Epithelial cell of proximal tubule (primary cell): Measurements from ENCODE around the gene ZNF32. TPM values are rescaled to one million over a fixed set of nuclear protein-coding genes. Genes with fewer than 3 reads are reported as not detected.
"Not testable (repeated sequence)": the region's sequence is repeated elsewhere in the genome, so short reads cannot be mapped to it uniquely, and the experiment has no call there.

Experiments used
- DNase-seq: peaks from one replicate; pipeline ENCODE4 v3.0.0-alpha.2; 2011; ENCODE audit warnings: low read depth
- H3K4me3 ChIP-seq: 2 replicates; pipeline ENCODE4 v1.5.1; 2011; ENCODE audit warnings: low read depth, mild to moderate bottlenecking, low read length
- total RNA-seq: library from RNA; depleted of rRNA; stranded (reverse); fragments of >200 nt; gene quantifications from 2 replicates; pipeline ENCODE4 v1.2.3, GENCODE V29; 2015
- TF ChIP-seq, protein P1 (sequence below): conservative IDR thresholded peaks from 2 replicates; pipeline ENCODE4 v1.5.1; 2012; ENCODE audit warnings: low read depth, mild to moderate bottlenecking, low read length

ZNF32 gene
- total RNA-seq, 1 donor from 2014 or later = 32.1 TPM

DNA sequence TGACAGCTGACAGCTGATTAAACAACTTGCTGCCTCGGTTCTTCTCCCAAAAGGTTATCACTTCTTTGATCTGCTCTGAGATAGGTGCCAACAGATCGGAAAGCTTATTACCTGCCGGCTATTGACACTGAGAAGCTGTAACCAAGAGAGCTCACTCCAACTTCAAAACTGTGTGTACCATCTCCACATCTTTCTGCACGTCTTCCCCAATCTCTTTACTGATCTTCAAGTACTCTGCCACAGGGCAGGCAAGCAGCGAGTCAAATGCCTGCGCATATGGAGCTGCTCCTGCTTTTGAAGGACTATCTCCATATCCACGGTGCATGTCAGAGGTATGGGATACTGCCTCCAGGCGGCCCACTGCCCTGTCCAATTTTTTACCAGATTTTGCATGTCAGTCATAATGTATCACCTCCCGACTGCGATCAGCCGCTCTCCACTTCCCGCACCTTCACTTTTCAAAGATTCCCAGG lies 42.8 kb downstream of the ZNF32 start:
- H3K4me3 ChIP-seq = peak overlapping the region; percentile 69
- no peak for DNase-seq
- TF ChIP-seq, protein P1, sequence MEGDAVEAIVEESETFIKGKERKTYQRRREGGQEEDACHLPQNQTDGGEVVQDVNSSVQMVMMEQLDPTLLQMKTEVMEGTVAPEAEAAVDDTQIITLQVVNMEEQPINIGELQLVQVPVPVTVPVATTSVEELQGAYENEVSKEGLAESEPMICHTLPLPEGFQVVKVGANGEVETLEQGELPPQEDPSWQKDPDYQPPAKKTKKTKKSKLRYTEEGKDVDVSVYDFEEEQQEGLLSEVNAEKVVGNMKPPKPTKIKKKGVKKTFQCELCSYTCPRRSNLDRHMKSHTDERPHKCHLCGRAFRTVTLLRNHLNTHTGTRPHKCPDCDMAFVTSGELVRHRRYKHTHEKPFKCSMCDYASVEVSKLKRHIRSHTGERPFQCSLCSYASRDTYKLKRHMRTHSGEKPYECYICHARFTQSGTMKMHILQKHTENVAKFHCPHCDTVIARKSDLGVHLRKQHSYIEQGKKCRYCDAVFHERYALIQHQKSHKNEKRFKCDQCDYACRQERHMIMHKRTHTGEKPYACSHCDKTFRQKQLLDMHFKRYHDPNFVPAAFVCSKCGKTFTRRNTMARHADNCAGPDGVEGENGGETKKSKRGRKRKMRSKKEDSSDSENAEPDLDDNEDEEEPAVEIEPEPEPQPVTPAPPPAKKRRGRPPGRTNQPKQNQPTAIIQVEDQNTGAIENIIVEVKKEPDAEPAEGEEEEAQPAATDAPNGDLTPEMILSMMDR = no peak

- not testable (repeated sequence) for H3K4me3 ChIP-seq, DNase-seq
These were observed 47.1 kb downstream of the ZNF32 start for GRCh38 chr10:43601576-43601975.

DNA sequence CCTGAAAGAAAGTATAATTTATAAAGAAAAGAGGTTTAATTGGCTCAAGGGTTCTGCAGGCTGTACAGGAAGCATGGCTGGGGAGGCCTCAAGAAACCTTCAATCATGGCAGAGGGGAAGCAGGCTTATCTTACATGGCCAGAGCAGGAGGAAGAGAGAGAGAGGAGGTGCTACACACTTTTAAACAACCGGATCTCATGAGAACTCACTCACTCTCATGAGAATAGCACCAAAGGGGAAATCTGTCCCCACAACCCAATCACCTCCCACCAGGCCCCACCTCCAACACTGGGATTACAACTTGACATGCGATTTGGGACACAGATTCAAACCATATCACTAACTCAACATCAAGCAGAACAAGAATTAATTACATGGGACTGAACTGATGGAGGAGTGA lies 49.3 kb downstream of the ZNF32 start:
- DNase-seq = no peak
- H3K4me3 ChIP-seq = no peak overlapping the region
- TF ChIP-seq, protein P1 = no peak

DNA sequence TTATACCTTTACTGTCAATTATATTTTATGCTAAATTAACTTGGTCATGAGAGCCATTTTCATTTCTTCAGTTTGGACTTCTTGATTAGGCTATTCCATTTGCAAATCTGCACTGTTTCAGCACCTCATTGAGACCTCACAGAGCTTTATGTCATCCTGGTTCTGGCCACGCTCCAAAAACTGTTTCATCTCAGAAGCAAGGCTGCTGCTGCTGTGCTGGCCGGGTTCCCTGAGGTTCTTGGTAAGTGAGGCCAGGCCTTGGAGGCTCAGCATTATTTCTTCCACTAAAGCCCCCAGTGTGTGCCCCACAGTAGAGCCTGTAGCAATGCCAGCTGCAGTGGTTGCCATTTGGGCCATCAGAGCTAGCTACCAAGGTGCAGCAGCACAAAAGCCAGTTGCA lies 50.2 kb downstream of the ZNF32 start:
- DNase-seq = no peak
- H3K4me3 ChIP-seq = no peak overlapping the region
- TF ChIP-seq, protein P1 = no peak

DNA sequence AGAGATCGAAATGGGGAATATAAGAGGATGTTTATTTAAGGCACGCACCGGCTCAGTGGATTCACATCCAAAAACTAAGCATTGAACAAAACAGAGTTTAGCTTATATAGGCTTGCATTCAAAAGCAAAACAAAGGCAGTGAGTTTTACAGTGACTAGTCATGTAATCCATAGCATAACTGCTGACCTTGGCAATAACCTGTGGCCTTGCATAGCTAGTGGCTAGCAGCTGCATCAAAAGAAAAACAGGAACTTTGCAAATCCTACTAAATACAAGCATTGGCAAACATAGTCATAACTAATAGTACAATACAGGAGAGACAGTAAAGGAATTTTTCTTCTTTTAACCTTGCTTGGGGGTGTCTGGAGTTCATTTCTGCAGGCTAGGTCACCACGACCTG lies 52.1 kb downstream of the ZNF32 start:
- H3K4me3 ChIP-seq = no peak overlapping the region
- TF ChIP-seq, protein P1 = no peak
- DNase-seq = no peak

DNA sequence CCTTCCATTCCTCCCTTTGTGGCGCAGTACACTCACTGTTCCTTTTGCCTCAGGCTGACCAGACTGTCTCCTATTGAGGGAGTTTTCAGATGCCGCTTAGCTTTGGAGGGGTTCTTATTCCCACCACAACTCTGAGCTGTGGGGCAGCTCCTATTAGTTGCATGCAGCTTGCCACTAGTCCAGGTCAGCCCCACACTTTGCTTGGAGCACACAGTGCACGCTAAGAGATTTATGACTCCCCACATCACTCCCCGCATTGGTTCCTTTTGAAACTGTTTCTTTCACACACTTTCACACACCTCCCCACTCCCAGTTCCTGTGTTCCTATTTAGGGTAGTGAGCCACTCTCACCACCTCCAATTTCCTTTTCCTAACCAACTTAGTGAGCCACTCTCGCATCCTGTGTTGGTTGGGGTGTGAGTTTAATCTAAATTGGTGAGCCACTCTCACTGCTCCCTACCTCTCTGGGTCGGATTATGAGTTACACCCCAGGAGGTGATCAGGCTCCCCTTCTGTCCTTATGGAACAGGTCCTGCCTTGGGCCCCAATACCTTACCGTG lies 52.9 kb downstream of the ZNF32 start:
- TF ChIP-seq, protein P1 = no peak
- DNase-seq = no peak
- no peak overlapping the region for H3K4me3 ChIP-seq

- DNase-seq = no peak
- H3K4me3 ChIP-seq = no peak overlapping the region
- TF ChIP-seq, protein P1 = no peak
These were observed 53.6 kb downstream of the ZNF32 start for GRCh38 chr10:43594944-43595589.

Other genes with a start within 250 kb of the ZNF32 start
- 207 and 359 TPM in 2 replicates for gene HNRNPF, start 239.7 kb downstream of the ZNF32 start, total RNA-seq
- 0.81 and 2.2 TPM in 2 replicates for gene ZNF487, start 211.8 kb downstream of the ZNF32 start, total RNA-seq
- 4.4 and 8.5 TPM in 2 replicates for gene ZNF239, start 74.3 kb downstream of the ZNF32 start, total RNA-seq
- gene ZNF485, start 42.4 kb downstream of the ZNF32 start, total RNA-seq = 4.2 and 5.0 TPM in 2 replicates